Naive B cell (primary cell): ENCODE measurements around the gene SLC38A2. TPM values are rescaled to one million over a fixed set of nuclear protein-coding genes. Genes with fewer than 3 reads are reported as not detected.
A peak's percentile ranks its signal among the peaks of the same experiment; 100 is the strongest.

Experiments used
- ATAC-seq, 2 donors: fragments of 150-1000 bp; cut with Tn5 transposase; 2 replicates each; pipeline ENCODE4 v1.10.0; 2021; ENCODE audit warnings: low read depth in 2 of 2, mild to moderate bottlenecking in 2 of 2, moderate library complexity in 2 of 2
- DNase-seq: peaks from one replicate; pipeline ENCODE4 v3.0.0; 2022
- H3K27ac Mint-ChIP-seq, 6 donors: one replicate each; pipeline ENCODE4 v1.8.0; 2020 to 2022; ENCODE audit warnings: mild to moderate bottlenecking in 6 of 6, mixed read lengths in 6 of 6, moderate library complexity in 5 of 6, inconsistent platforms in 2 of 6
- H3K27me3 Mint-ChIP-seq, 3 donors: one replicate each; pipeline ENCODE4 v1.8.0; 2021 to 2022; ENCODE audit warnings: mixed read lengths in 3 of 3, mild to moderate bottlenecking in 1 of 3
- H3K36me3 Mint-ChIP-seq, 2 donors: one replicate each; pipeline ENCODE4 v1.8.0; 2020 to 2022; ENCODE audit warnings: mixed read lengths in 2 of 2, inconsistent platforms in 1 of 2, mild to moderate bottlenecking in 1 of 2
- H3K4me1 Mint-ChIP-seq, 3 donors: one replicate each; pipeline ENCODE4 v1.8.0; 2020 to 2022; ENCODE audit warnings: mixed read lengths in 3 of 3, inconsistent platforms in 1 of 3, mild to moderate bottlenecking in 1 of 3, moderate library complexity in 1 of 3
- H3K4me3 Mint-ChIP-seq, 8 donors: one replicate each; pipeline ENCODE4 v1.8.0; 2020 to 2022; ENCODE audit warnings: mild to moderate bottlenecking in 8 of 8, mixed read lengths in 8 of 8, moderate library complexity in 8 of 8, inconsistent platforms in 2 of 8
- H3K9me3 Mint-ChIP-seq, 7 donors: one replicate each; pipeline ENCODE4 v1.8.0; 2020 to 2022; ENCODE audit warnings: mixed read lengths in 7 of 7, mild to moderate bottlenecking in 5 of 7, inconsistent platforms in 2 of 7, moderate library complexity in 1 of 7
- polyA plus RNA-seq, 6 donors: library from polyadenylated mRNA; unstranded; fragments of 300-500 nt; fragmentation: Illumina TruSeq; gene quantifications; one replicate each; pipeline ENCODE4 v1.2.3, GENCODE V29; 2021; ENCODE audit warnings: low read depth in 6 of 6

The SLC38A2 gene
- polyA plus RNA-seq, 6 donors from 2014 or later, result 48.8 to 96.3 (median 63.1) TPM

DNA sequence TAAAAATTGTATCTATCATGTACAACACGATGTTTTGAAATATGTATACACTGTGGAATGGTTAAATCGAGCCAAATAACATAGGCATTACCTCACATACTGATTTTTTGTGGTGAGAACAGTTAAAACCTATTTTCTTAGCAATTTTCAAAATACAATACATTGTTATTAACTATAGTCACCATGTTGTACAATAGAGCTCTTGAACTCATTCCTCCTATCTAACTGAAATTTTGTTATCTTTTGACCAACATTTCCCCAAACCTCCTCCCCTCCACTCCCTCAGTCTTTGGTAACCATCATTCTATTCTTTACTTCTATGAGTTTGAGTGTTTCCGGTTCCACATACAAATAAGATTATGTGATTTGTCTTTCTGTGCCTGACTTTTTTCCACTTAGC lies 6.8 kb upstream of the SLC38A2 start:
- peak overlapping the region in 1 of 8 donors; percentile 16 for H3K4me3 Mint-ChIP-seq
- H3K27me3 Mint-ChIP-seq, result no peaks in the 10 kb centered on the region
- no peaks in the 10 kb centered on the region for H3K36me3 Mint-ChIP-seq
- no peak for ATAC-seq
- H3K4me1 Mint-ChIP-seq, result peaks cover 10 to 23% (median 18%) of the 10 kb centered on the region in 3 donors
- H3K9me3 Mint-ChIP-seq, result no peaks in the 10 kb centered on the region
- DNase-seq, result no peak
- H3K27ac Mint-ChIP-seq, result peak overlapping the region in 1 of 6 donors; percentile 78

DNA sequence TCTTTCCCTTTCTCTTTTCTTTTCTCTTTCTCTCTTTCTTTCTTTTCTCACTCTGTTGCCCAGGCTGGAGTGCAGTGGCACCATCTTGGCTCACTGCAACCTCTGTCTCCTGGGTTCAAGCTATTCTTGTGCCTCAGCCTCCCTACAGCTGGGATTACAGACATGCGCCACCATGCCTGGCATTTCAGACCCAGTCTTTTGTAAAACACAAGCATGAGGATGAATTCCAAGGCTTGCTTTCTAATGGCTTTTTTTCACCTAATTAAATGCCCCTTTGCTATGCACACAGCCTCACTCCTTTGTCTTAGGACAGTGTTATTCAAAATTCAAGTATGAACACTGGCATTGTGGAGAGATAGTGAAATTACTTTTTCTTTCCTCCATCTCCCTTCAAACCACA lies 6.0 kb upstream of the SLC38A2 start:
- DNase-seq (no peak), ATAC-seq (no peak)
- Mint-ChIP-seq H3K27me3 (no peaks in the 10 kb centered on the region), H3K9me3 (no peaks in the 10 kb centered on the region), H3K4me3 (peak overlapping the region in 1 of 8 donors; percentile 16), H3K27ac (peak overlapping the region in 1 of 6 donors; percentile 65), H3K4me1 (peaks cover 16 to 23% (median 21%) of the 10 kb centered on the region in 3 donors), H3K36me3 (no peaks in the 10 kb centered on the region)

GRCh38 chr12:46377678-46378077 lies 5.1 kb upstream of the SLC38A2 start:
- DNase-seq, result no peak
- Mint-ChIP-seq H3K27me3 (no peaks in the 10 kb centered on the region), H3K27ac (no peak overlapping the region), H3K4me1 (peaks cover 15 to 24% (median 20%) of the 10 kb centered on the region in 3 donors), H3K4me3 (peak overlapping the region in 1 of 8 donors; percentile 32), H3K9me3 (no peaks in the 10 kb centered on the region), H3K36me3 (no peaks in the 10 kb centered on the region)
- no peak for ATAC-seq

DNA sequence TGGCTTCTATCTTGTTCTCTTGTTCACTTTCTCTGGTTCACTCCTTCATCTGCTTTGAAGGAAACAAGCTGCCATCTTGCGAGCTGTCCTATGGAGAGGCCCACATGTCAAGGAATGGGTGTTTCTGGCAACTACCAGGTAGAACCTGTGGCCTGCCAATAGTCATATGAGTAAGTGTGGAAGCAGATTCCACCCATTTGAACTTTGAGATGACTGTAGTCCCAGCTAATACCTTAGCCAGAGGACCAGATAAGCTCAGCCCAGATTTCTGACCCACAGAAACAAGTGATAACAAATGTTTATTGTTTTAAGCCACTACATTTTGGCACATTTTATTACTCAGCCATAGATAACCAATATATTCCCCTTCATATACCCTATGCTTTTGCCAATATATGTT lies 4.0 kb upstream of the SLC38A2 start:
- no peak overlapping the region for H3K27ac Mint-ChIP-seq
- no peaks in the 10 kb centered on the region for H3K9me3 Mint-ChIP-seq
- H3K4me3 Mint-ChIP-seq, result peak overlapping the region in 1 of 8 donors; percentile 40
- no peak for DNase-seq
- H3K27me3 Mint-ChIP-seq, result no peaks in the 10 kb centered on the region
- no peak for ATAC-seq
- peaks cover 13 to 20% (median 16%) of the 10 kb centered on the region in 3 donors for H3K4me1 Mint-ChIP-seq
- H3K36me3 Mint-ChIP-seq, result peaks cover 0 to 3% of the 10 kb centered on the region in 2 donors

- Mint-ChIP-seq H3K4me3 (peak overlapping the region in 2 of 8 donors; percentile 99), H3K27me3 (no peaks in the 10 kb centered on the region), H3K9me3 (no peaks in the 10 kb centered on the region), H3K27ac (peak overlapping the region in 1 of 6 donors; percentile 58), H3K4me1 (peaks cover 23 to 37% (median 26%) of the 10 kb centered on the region in 3 donors), H3K36me3 (peaks cover 0 to 3% of the 10 kb centered on the region in 2 donors)
- ATAC-seq, result no peak
- DNase-seq, result no peak
Observed at GRCh38 chr12:46374711-46375110, 2.1 kb upstream of the SLC38A2 start.

GRCh38 chr12:46374310-46374709 lies 1.7 kb upstream of the SLC38A2 start:
- H3K27me3 Mint-ChIP-seq, result no peaks in the 10 kb centered on the region
- DNase-seq, result no peak
- H3K4me3 Mint-ChIP-seq, result peak overlapping the region; percentile 64 to 99 (median 99)
- H3K36me3 Mint-ChIP-seq, result peaks cover 0 to 3% of the 10 kb centered on the region in 2 donors
- peak overlapping the region in 3 of 6 donors; percentile 58 to 100 (median 97) for H3K27ac Mint-ChIP-seq
- H3K4me1 Mint-ChIP-seq, result peaks cover 27 to 41% (median 30%) of the 10 kb centered on the region in 3 donors
- H3K9me3 Mint-ChIP-seq, result no peaks in the 10 kb centered on the region
- no peak for ATAC-seq

- peak overlapping the region; percentile 87 to 100 (median 98) for H3K27ac Mint-ChIP-seq
- peaks cover 0 to 3% of the 10 kb centered on the region in 2 donors for H3K36me3 Mint-ChIP-seq
- peak; percentile 41 for DNase-seq
- H3K4me1 Mint-ChIP-seq, result peaks cover 31 to 44% (median 31%) of the 10 kb centered on the region in 3 donors
- no peaks in the 10 kb centered on the region for H3K9me3 Mint-ChIP-seq
- ATAC-seq, result no peak
- no peaks in the 10 kb centered on the region for H3K27me3 Mint-ChIP-seq
- peak overlapping the region; percentile 93 to 99 (median 99) for H3K4me3 Mint-ChIP-seq
Observed at GRCh38 chr12:46373301-46374296, 1.0 kb upstream of the SLC38A2 start.

DNA sequence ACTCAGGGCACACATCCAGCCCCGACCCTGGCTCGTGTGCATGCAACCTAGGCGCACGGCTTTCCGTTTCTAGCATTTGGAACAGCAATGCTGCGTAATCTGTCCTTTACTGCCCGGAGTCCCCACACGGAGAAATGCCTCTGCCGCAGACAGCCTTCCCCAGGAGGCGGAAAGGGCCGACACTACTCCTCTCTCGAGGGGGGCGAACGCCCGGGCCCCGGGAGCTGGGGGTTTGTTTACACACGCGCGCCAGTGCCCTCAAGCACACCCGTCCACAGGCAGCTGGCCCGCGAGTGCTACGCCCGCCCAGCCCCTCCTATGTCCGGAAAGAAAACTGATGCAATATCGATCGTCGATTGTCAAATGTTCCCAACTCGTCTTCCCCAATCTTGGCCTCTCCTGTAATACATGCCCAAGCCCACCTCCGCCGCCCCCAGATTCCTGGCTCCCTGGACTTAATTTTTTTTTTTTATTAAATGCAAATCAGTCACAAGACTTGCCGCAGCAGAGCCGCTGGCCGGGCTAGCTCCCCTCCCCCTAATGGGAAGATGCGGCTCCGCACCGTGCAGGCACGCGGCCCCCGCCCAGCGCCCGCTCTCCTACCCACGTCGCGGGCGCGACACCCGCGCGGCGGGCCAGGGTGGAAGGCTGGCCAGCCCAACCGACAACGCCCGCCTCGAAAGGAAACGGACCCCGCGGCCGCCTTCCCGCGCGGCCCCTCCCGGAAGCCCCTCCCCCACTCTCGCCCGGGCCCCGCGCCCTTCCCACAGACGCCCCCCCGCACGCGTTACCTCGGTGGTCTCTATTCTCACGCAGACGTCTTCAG lies 642 bp downstream of the SLC38A2 start:
- Mint-ChIP-seq H3K36me3 (peaks cover 0 to 3% of the 10 kb centered on the region in 2 donors), H3K4me3 (peak overlapping the region; percentile 93 to 99 (median 99)), H3K4me1 (peaks cover 43 to 55% (median 44%) of the 10 kb centered on the region in 3 donors), H3K27ac (peak overlapping the region; percentile 97 to 100 (median 99)), H3K9me3 (no peaks in the 10 kb centered on the region), H3K27me3 (no peaks in the 10 kb centered on the region)
- ATAC-seq (peak; percentile 41 to 45), DNase-seq (peak; percentile 60)

DNA sequence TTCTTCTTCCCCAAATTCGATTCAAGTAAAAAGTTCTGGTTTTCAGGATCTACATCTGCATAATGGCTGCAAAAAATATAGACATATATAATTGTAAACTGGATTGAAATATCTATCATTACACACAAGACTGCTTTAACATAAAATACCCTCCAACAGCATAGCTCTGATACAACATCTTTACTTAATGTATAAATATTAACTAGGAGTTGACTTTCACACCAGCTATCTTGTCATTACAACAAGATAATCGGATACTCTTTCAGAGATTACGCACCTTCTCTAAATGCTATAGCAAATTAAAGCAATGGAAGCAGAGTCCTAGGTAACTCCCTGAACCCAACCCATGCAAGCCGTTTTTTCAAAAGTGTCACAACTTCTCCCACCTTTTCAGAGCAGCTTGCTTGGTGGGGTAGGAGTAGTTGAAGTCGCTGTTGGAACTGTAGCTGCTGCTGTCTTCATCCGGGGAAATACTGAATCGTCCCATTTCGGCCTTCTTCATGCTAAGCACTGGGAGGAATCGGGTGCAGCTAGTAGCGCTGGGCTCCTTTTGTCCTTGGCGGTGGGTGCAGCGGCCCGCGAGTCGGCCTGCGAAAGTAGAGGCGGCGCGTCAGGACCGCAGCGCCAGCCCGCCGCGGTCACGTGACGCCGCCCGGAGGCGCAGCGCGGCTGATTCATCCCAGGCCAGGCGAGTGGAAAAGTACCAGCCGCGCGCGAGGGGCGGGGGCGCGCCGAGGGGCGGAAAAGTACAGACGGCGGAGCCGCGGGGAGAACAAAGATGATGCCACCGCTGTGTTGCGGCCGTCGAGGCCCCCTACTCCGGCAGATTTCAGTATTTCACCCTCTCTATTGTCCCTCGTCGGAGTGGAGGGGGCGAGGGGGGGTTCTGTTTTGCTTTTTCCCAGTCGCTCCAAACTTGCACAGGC lies 1.5 kb downstream of the SLC38A2 start:
- peak; percentile 86 for DNase-seq
- H3K27me3 Mint-ChIP-seq, result no peaks in the 10 kb centered on the region
- peak overlapping the region; percentile 93 to 99 (median 99) for H3K4me3 Mint-ChIP-seq
- peaks cover 43 to 54% (median 44%) of the 10 kb centered on the region in 3 donors for H3K4me1 Mint-ChIP-seq
- peaks cover 0 to 3% of the 10 kb centered on the region in 2 donors for H3K36me3 Mint-ChIP-seq
- H3K9me3 Mint-ChIP-seq, result no peaks in the 10 kb centered on the region
- peak overlapping the region; percentile 95 to 100 (median 97) for H3K27ac Mint-ChIP-seq
- ATAC-seq, result peak; percentile 32 to 37

GRCh38 chr12:46370380-46370734 lies 2.2 kb downstream of the SLC38A2 start:
- peak overlapping the region; percentile 93 to 99 (median 99) for H3K4me3 Mint-ChIP-seq
- ATAC-seq, result no peak
- DNase-seq, result no peak
- peaks cover 43 to 54% (median 44%) of the 10 kb centered on the region in 3 donors for H3K4me1 Mint-ChIP-seq
- H3K9me3 Mint-ChIP-seq, result no peaks in the 10 kb centered on the region
- peak overlapping the region; percentile 29 to 100 (median 50) for H3K27ac Mint-ChIP-seq
- peaks cover 0 to 8% of the 10 kb centered on the region in 2 donors for H3K36me3 Mint-ChIP-seq
- no peaks in the 10 kb centered on the region for H3K27me3 Mint-ChIP-seq

DNA sequence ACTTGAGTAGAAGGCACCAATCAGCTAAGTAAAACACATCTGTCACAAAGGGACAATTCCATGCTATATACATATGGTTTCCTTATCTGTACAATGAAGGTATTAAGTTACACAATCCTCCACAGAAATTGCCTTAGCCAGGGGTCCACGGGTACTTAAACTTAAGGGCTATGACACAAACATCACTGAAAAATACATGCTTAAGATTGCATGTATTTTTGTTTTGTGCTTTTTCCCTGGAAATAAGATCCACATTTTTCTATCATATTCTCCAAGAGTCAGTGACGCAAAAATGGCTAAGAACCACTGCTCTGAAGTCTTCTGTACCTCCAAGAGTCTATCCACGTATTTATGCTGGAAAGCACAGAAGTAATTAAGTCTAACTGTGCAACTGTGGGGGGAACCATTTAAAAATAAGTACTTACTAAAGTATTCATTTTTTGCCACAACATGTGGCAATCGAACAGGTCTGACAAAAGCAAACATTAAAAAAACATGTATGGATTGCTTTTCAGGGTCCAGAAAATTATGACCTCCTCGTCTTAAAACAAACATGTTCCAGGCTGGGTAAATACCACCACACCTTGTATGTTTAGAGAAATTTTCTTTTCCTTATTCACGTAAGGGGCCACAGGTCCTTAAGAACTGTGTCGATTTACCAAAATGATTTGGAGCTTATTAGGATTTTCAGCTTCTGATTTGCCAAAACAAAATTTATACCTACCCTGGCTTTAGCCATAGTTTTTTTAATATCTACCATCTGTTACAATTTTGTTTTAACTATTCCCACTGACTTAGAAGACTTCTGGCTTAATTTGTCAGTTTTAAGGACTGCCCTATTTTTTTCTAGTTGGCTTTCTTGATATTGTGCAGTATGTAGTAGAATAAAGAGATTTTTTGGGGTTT lies 2.8 kb downstream of the SLC38A2 start:
- H3K4me3 Mint-ChIP-seq, result peak overlapping the region in 7 of 8 donors; percentile 93 to 99 (median 99)
- peaks cover 42 to 54% (median 44%) of the 10 kb centered on the region in 3 donors for H3K4me1 Mint-ChIP-seq
- H3K9me3 Mint-ChIP-seq, result no peaks in the 10 kb centered on the region
- H3K27me3 Mint-ChIP-seq, result no peaks in the 10 kb centered on the region
- H3K27ac Mint-ChIP-seq, result peak overlapping the region in 4 of 6 donors; percentile 14 to 97 (median 46)
- peaks cover 0 to 8% of the 10 kb centered on the region in 2 donors for H3K36me3 Mint-ChIP-seq
- DNase-seq, result no peak
- no peak for ATAC-seq
